ENCODE data around the gene PGM2.

DNA sequence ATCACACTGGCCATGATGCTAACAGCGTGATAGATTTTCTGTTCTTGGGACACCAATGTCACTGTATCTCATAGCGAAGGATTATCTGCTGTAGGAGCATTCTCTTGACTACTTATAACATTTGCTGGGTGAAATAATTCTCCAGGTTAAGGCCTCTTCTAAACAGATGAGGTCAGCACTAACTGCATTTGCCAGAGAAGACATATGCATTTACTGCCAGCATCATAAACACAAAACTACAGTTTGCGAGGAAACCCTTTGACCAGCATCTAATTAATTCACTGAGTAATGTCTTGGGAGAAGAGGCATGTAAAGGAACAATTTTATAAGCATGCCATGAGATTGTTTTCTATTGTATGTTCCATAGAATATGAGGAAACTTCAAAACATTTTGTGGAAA is 78.3 kb downstream of the PGM2 start:
- TF ChIP-seq, protein P1, sequence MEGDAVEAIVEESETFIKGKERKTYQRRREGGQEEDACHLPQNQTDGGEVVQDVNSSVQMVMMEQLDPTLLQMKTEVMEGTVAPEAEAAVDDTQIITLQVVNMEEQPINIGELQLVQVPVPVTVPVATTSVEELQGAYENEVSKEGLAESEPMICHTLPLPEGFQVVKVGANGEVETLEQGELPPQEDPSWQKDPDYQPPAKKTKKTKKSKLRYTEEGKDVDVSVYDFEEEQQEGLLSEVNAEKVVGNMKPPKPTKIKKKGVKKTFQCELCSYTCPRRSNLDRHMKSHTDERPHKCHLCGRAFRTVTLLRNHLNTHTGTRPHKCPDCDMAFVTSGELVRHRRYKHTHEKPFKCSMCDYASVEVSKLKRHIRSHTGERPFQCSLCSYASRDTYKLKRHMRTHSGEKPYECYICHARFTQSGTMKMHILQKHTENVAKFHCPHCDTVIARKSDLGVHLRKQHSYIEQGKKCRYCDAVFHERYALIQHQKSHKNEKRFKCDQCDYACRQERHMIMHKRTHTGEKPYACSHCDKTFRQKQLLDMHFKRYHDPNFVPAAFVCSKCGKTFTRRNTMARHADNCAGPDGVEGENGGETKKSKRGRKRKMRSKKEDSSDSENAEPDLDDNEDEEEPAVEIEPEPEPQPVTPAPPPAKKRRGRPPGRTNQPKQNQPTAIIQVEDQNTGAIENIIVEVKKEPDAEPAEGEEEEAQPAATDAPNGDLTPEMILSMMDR (conservative IDR thresholded peaks at IDR 0.05; ENCODE audit: low read depth, low read length): no peak
- TF ChIP-seq EZH2 (IDR thresholded peaks at IDR 0.05; ENCODE audit: borderline replicate concordance, low read depth, low read length, poor library complexity, severe bottlenecking): no peak

All from A673 (cell line).